Neural progenitor cell (in vitro differentiated cells): ENCODE measurements around the gene S100A3. TPM values are rescaled to one million over a fixed set of nuclear protein-coding genes. Genes with fewer than 3 reads are reported as not detected.
"Not testable (repeated sequence)": the region's sequence is repeated elsewhere in the genome, so short reads cannot be mapped to it uniquely, and the experiment has no call there.

Experiments used
- DNase-seq: peaks from one replicate; pipeline ENCODE4 v3.0.0-alpha.2; 2016; ENCODE audit warnings: low spot score
- H2AFZ ChIP-seq: fragments of 200-600 bp; sonication (generic); replicated peaks from 2 replicates; pipeline ENCODE4 v1.6.1; 2016; ENCODE audit warnings: antibody characterized with exemption
- H3F3A ChIP-seq: fragments of 200-600 bp; sonication (generic); 2 replicates; pipeline ENCODE4 v1.6.1; 2016; ENCODE audit warnings: antibody characterized with exemption, low read depth
- H3K27ac ChIP-seq: fragments of 200-600 bp; sonication (generic); 2 replicates; pipeline ENCODE4 v1.5.1; 2016; ENCODE audit warnings: mild to moderate bottlenecking
- H3K27me3 ChIP-seq: fragments of 200-600 bp; sonication (generic); 2 replicates; pipeline ENCODE4 v1.6.1; 2016; ENCODE audit warnings: mild to moderate bottlenecking, moderate library complexity
- H3K36me3 ChIP-seq: fragments of 200-600 bp; sonication (generic); 2 replicates; pipeline ENCODE4 v1.5.1; 2016
- H3K4me1 ChIP-seq: fragments of 200-600 bp; sonication (generic); 2 replicates; pipeline ENCODE4 v1.6.1; 2016; ENCODE audit warnings: mixed run types
- H3K4me2 ChIP-seq: fragments of 200-600 bp; sonication (generic); 2 replicates; pipeline ENCODE4 v1.6.1; 2016
- H3K4me3 ChIP-seq: fragments of 200-600 bp; sonication (generic); 2 replicates; pipeline ENCODE4 v1.5.1; 2016
- H3K79me2 ChIP-seq: fragments of 200-600 bp; sonication (generic); 2 replicates; pipeline ENCODE4 v1.6.1; 2016; ENCODE audit warnings: low read depth
- H3K9ac ChIP-seq: fragments of 200-600 bp; sonication (generic); 2 replicates; pipeline ENCODE4 v1.6.1; 2016
- H3K9me3 ChIP-seq: fragments of 200-600 bp; sonication (generic); 2 replicates; pipeline ENCODE4 v1.5.1; 2016; ENCODE audit warnings: low read depth
- H4K20me1 ChIP-seq: fragments of 200-600 bp; sonication (generic); 2 replicates; pipeline ENCODE4 v1.6.1; 2016; ENCODE audit warnings: low read depth
- H3K27ac Mint-ChIP-seq: 3 replicates; pipeline ENCODE4 v1.8.0; 2021; ENCODE audit warnings: mixed read lengths
- H3K27me3 Mint-ChIP-seq: 2 replicates; pipeline ENCODE4 v1.8.0; 2022; ENCODE audit warnings: low read depth, mild to moderate bottlenecking, inconsistent platforms, moderate library complexity, mixed read lengths; ENCODE audit not compliant: insufficient read depth
- H3K36me3 Mint-ChIP-seq: 3 replicates; pipeline ENCODE4 v1.8.0; 2021; ENCODE audit warnings: mixed read lengths
- H3K4me1 Mint-ChIP-seq: 3 replicates; pipeline ENCODE4 v1.8.0; 2021; ENCODE audit warnings: mixed read lengths
- H3K4me3 Mint-ChIP-seq: 3 replicates; pipeline ENCODE4 v1.8.0; 2021; ENCODE audit warnings: mild to moderate bottlenecking, moderate library complexity, mixed read lengths
- H3K9me3 Mint-ChIP-seq: 3 replicates; pipeline ENCODE4 v1.8.0; 2020; ENCODE audit warnings: mixed read lengths
- CTCF ChIP-seq: fragments of 200-600 bp; sonication (generic); IDR thresholded peaks from 2 replicates; pipeline ENCODE4 v1.5.1; 2017; ENCODE audit warnings: antibody characterized with exemption, mild to moderate bottlenecking
- EZH2 ChIP-seq: fragments of 200-600 bp; sonication (generic); IDR thresholded peaks from 2 replicates; pipeline ENCODE4 v1.6.1; 2017; ENCODE audit warnings: antibody characterized with exemption, mild to moderate bottlenecking, moderate library complexity
- EZH2phosphoT487 ChIP-seq: fragments of 200-600 bp; sonication (generic); IDR thresholded peaks from 2 replicates; pipeline ENCODE4 v1.6.1; 2017; ENCODE audit warnings: antibody characterized with exemption
- total RNA-seq: library from RNA; depleted of rRNA; stranded (reverse); fragments of >200 nt; gene quantifications from 2 replicates; pipeline ENCODE4 v1.2.3, GENCODE V29; 2015; ENCODE audit warnings: low replicate concordance

S100A3 gene
- total RNA-seq, 1 donor from 2014 or later = not detected

GRCh38 chr1:153592748-153593147 is 43.7 kb upstream of the S100A3 start:
- no peak overlapping the region for H3K4me3 Mint-ChIP-seq
- Histone ChIP-seq H2AFZ (no peak overlapping the region), H3K9ac (no peak overlapping the region), H3K36me3 (no peaks in the 10 kb centered on the region), H3F3A (peaks cover 9% of the 10 kb centered on the region), H3K27me3 (no peaks in the 10 kb centered on the region), H3K4me2 (peak overlapping the region; percentile 21), H3K27ac (peak overlapping the region; percentile 53), H3K4me1 (peaks cover 9% of the 10 kb centered on the region), H3K9me3 (no peaks in the 10 kb centered on the region), H3K79me2 (no peaks in the 10 kb centered on the region), H3K4me3 (no peak overlapping the region), H4K20me1 (no peaks in the 10 kb centered on the region)
- no peaks in the 10 kb centered on the region for H3K9me3 Mint-ChIP-seq
- H3K4me1 Mint-ChIP-seq = peaks cover 15% of the 10 kb centered on the region
- no peaks in the 10 kb centered on the region for H3K36me3 Mint-ChIP-seq
- DNase-seq = no peak
- peak overlapping the region; percentile 78 for H3K27ac Mint-ChIP-seq
- H3K27me3 Mint-ChIP-seq = peaks cover 2% of the 10 kb centered on the region
- TF ChIP-seq CTCF (no peak), EZH2 (no peak), EZH2phosphoT487 (no peak)

- Mint-ChIP-seq H3K9me3 (no peaks in the 10 kb centered on the region), H3K27ac (no peak overlapping the region), H3K4me1 (peaks cover 25% of the 10 kb centered on the region), H3K27me3 (no peaks in the 10 kb centered on the region), H3K4me3 (no peak overlapping the region), H3K36me3 (no peaks in the 10 kb centered on the region)
- Histone ChIP-seq H3K4me1 (peaks cover 28% of the 10 kb centered on the region), H3K36me3 (no peaks in the 10 kb centered on the region), H3K79me2 (no peaks in the 10 kb centered on the region), H4K20me1 (no peaks in the 10 kb centered on the region), H3K27ac (no peak overlapping the region), H2AFZ (no peak overlapping the region), H3K27me3 (no peaks in the 10 kb centered on the region), H3K4me3 (no peak overlapping the region), H3K4me2 (no peak overlapping the region), H3K9me3 (no peaks in the 10 kb centered on the region), H3K9ac (no peak overlapping the region), H3F3A (peaks cover 16% of the 10 kb centered on the region)
- TF ChIP-seq EZH2 = no peak
- DNase-seq = no peak
Measured at GRCh38 chr1:153588482-153588881, 39.4 kb upstream of the S100A3 start.

DNA sequence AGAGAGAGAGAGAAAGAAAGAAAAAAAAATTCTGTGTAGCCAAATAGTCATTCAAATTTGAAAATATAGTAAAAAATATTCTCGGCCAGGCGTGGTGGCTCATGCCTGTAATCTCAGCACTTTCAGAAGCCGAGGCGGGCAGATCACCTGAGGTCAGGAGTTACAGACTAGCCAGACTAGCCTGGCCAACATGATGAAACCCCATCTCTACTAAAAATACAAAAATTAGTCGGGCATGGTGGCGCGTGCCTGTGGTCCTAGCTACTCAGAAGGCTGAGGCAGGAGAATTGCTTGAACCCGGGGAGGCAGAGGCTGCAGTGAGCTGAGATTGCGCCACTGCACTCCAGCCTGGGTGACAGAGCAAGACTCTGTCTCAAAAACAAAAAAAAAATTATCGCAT is 39.0 kb upstream of the S100A3 start:
- H2AFZ ChIP-seq, H3K4me3 Mint-ChIP-seq, H3K9me3 ChIP-seq, H3K9ac ChIP-seq, H3K27ac ChIP-seq, H3K4me2 ChIP-seq, H3K79me2 ChIP-seq, H3K36me3 ChIP-seq, H3K36me3 Mint-ChIP-seq, H3K9me3 Mint-ChIP-seq, DNase-seq, H3K27me3 ChIP-seq, H3K27ac Mint-ChIP-seq, H3K27me3 Mint-ChIP-seq, H3K4me3 ChIP-seq, H4K20me1 ChIP-seq: not testable (repeated sequence)
- Histone ChIP-seq H3F3A (peaks cover 15% of the 10 kb centered on the region), H3K4me1 (peaks cover 27% of the 10 kb centered on the region)
- peaks cover 25% of the 10 kb centered on the region for H3K4me1 Mint-ChIP-seq

DNA sequence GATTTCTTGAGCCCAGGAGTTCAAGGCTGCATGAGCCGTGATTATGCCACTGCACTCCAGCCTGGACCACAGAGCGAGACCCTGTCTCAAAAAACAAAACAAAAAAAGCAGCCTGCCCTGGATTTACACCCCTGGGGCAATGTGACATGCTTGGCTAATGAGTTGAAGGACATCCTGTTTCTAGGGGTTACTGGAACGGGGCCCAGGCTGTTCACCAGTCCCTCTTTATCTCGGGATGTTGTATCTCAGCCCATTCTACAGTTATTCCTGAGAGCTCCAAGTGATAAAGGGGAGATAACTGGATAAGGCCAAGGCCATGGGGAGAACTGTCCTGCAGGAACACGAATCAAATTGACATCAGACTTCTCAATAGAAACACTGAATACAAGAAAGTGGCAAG is 38.3 kb upstream of the S100A3 start:
- no peak overlapping the region for H3K4me3 Mint-ChIP-seq
- Histone ChIP-seq H3K79me2 (no peaks in the 10 kb centered on the region), H3F3A (peaks cover 8% of the 10 kb centered on the region), H3K4me2 (no peak overlapping the region), H3K36me3 (no peaks in the 10 kb centered on the region), H3K9me3 (no peaks in the 10 kb centered on the region), H3K9ac (no peak overlapping the region), H3K4me1 (peaks cover 20% of the 10 kb centered on the region), H3K27me3 (no peaks in the 10 kb centered on the region), H2AFZ (no peak overlapping the region), H3K27ac (no peak overlapping the region), H4K20me1 (no peaks in the 10 kb centered on the region), H3K4me3 (no peak overlapping the region)
- no peak for TF ChIP-seq EZH2
- no peak for TF ChIP-seq CTCF
- no peak for TF ChIP-seq EZH2phosphoT487
- H3K27me3 Mint-ChIP-seq = no peaks in the 10 kb centered on the region
- H3K4me1 Mint-ChIP-seq = peaks cover 18% of the 10 kb centered on the region
- no peak overlapping the region for H3K27ac Mint-ChIP-seq
- no peaks in the 10 kb centered on the region for H3K36me3 Mint-ChIP-seq
- H3K9me3 Mint-ChIP-seq = no peaks in the 10 kb centered on the region
- DNase-seq = no peak
